ENCODE measurements around the gene BBS9.

DNA sequence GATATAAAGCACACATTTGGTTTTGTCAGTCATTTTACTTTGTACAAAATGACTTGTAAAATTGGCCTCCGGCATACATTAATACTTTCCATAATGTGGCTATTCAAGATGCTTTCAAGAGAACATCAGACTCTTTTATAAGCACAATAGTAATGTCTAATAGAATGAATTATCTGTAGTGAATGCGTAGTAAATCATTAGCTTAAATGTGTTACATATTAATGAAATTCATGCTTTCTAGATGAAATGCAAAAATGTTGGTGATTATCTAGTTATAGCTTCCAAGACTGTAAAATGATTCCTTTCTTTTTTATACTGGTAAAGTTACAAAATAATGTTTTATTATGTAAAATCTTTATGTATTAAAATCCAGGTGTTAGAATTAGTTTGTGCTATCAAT lies 144.0 kb downstream of the BBS9 start:
- TF ChIP-seq POLR2AphosphoS5 (IDR thresholded peaks at IDR 0.05; ENCODE audit: low read depth, low read length), result no peak
- TF ChIP-seq TAF1 (IDR thresholded peaks at IDR 0.05; ENCODE audit: borderline replicate concordance, insufficient read depth, low read length), result no peak
- TF ChIP-seq SIN3A (IDR thresholded peaks at IDR 0.05; ENCODE audit: borderline replicate concordance, insufficient read depth, low read length), result no peak
- TF ChIP-seq, protein P1, sequence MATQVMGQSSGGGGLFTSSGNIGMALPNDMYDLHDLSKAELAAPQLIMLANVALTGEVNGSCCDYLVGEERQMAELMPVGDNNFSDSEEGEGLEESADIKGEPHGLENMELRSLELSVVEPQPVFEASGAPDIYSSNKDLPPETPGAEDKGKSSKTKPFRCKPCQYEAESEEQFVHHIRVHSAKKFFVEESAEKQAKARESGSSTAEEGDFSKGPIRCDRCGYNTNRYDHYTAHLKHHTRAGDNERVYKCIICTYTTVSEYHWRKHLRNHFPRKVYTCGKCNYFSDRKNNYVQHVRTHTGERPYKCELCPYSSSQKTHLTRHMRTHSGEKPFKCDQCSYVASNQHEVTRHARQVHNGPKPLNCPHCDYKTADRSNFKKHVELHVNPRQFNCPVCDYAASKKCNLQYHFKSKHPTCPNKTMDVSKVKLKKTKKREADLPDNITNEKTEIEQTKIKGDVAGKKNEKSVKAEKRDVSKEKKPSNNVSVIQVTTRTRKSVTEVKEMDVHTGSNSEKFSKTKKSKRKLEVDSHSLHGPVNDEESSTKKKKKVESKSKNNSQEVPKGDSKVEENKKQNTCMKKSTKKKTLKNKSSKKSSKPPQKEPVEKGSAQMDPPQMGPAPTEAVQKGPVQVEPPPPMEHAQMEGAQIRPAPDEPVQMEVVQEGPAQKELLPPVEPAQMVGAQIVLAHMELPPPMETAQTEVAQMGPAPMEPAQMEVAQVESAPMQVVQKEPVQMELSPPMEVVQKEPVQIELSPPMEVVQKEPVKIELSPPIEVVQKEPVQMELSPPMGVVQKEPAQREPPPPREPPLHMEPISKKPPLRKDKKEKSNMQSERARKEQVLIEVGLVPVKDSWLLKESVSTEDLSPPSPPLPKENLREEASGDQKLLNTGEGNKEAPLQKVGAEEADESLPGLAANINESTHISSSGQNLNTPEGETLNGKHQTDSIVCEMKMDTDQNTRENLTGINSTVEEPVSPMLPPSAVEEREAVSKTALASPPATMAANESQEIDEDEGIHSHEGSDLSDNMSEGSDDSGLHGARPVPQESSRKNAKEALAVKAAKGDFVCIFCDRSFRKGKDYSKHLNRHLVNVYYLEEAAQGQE (IDR thresholded peaks at IDR 0.05; ENCODE audit: insufficient read depth in 1 of 2, low read depth in 2 of 2, low read length in 2 of 2), result no peak
